ENCODE measurements around the gene ASB6.

GRCh38 chr9:129655154-129655553 is 13.2 kb upstream of the ASB6 start:
- no peak for TF ChIP-seq CTCF (IDR thresholded peaks at IDR 0.05)
- no peak for TF ChIP-seq POLR2A (IDR thresholded peaks at IDR 0.05)

Measured in body of pancreas (tissue), 4 donors.